ENCODE measurements around the gene PPCS. TPM values are rescaled to one million over a fixed set of nuclear protein-coding genes. Genes with fewer than 3 reads are reported as not detected.

The PPCS gene
- total and polyA plus RNA-seq, 2 donors (not counting 1 experiment from before 2014, with no cell fraction given): 39.3 to 40.3 TPM

GRCh38 chr1:42453386-42453785 lies 3.0 kb upstream of the PPCS start:
- peak in 1 of 2 donors; percentile 25 for DNase-seq (ENCODE audit: low read depth in 2 of 2)
- H3K4me2 ChIP-seq (ENCODE audit: extremely low read depth, insufficient read depth, low read length): no peak overlapping the region
- H3K27me3 ChIP-seq (ENCODE audit: control insufficient read depth, insufficient read depth, low read length): no peaks in the 10 kb centered on the region
- H2AFZ ChIP-seq (ENCODE audit: low read length): no peak overlapping the region
- no peaks in the 10 kb centered on the region for H3K36me3 ChIP-seq (ENCODE audit: control insufficient read depth, insufficient read depth, low read length)
- no peak overlapping the region for H3K9ac ChIP-seq (ENCODE audit: insufficient read depth, low read length)
- H4K20me1 ChIP-seq (ENCODE audit: control insufficient read depth, extremely low read depth, insufficient read depth, low read length): no peaks in the 10 kb centered on the region
- no peaks in the 10 kb centered on the region for H3K9me3 ChIP-seq (ENCODE audit: control insufficient read depth, insufficient read depth, low read depth, low read length)
- TF ChIP-seq CTCF (conservative IDR thresholded peaks at IDR 0.05 in 1 of 2, IDR thresholded peaks at IDR 0.05 in 1 of 2; ENCODE audit: low read depth in 1 of 2, low read length in 2 of 2) (no peak), EZH2 (IDR thresholded peaks at IDR 0.05; ENCODE audit: low read length, missing control alignments) (no peak)
- H3K27ac ChIP-seq (ENCODE audit: insufficient read depth, low read length): no peak overlapping the region
- H3K4me1 ChIP-seq (ENCODE audit: control insufficient read depth, extremely low read depth, insufficient read depth, low read length): peaks cover 2% of the 10 kb centered on the region
- H3K4me3 ChIP-seq (replicated peaks in 1 of 4; ENCODE audit: control extremely low read depth in 1 of 4, insufficient read depth in 1 of 4, low read depth in 3 of 4, low read length in 4 of 4): no peak overlapping the region
- no peaks in the 10 kb centered on the region for H3K79me2 ChIP-seq (ENCODE audit: control insufficient read depth, insufficient read depth, low read length)

- Histone ChIP-seq H3K79me2 (ENCODE audit: control insufficient read depth, insufficient read depth, low read length) (no peaks in the 10 kb centered on the region), H3K4me3 (replicated peaks in 1 of 4; ENCODE audit: control extremely low read depth in 1 of 4, insufficient read depth in 1 of 4, low read depth in 3 of 4, low read length in 4 of 4) (no peak overlapping the region), H3K4me1 (ENCODE audit: control insufficient read depth, extremely low read depth, insufficient read depth, low read length) (peaks cover 2% of the 10 kb centered on the region), H3K4me2 (ENCODE audit: extremely low read depth, insufficient read depth, low read length) (no peak overlapping the region), H3K36me3 (ENCODE audit: control insufficient read depth, insufficient read depth, low read length) (no peaks in the 10 kb centered on the region), H2AFZ (ENCODE audit: low read length) (no peak overlapping the region), H3K27me3 (ENCODE audit: control insufficient read depth, insufficient read depth, low read length) (no peaks in the 10 kb centered on the region), H4K20me1 (ENCODE audit: control insufficient read depth, extremely low read depth, insufficient read depth, low read length) (no peaks in the 10 kb centered on the region), H3K9me3 (ENCODE audit: control insufficient read depth, insufficient read depth, low read depth, low read length) (no peaks in the 10 kb centered on the region), H3K27ac (ENCODE audit: insufficient read depth, low read length) (no peak overlapping the region), H3K9ac (ENCODE audit: insufficient read depth, low read length) (no peak overlapping the region)
- no peak for DNase-seq (ENCODE audit: low read depth in 2 of 2)
- TF ChIP-seq CTCF (conservative IDR thresholded peaks at IDR 0.05 in 1 of 2, IDR thresholded peaks at IDR 0.05 in 1 of 2; ENCODE audit: low read depth in 1 of 2, low read length in 2 of 2) (no peak), EZH2 (IDR thresholded peaks at IDR 0.05; ENCODE audit: low read length, missing control alignments) (no peak)
Observed at GRCh38 chr1:42454403-42454802, 1.9 kb upstream of the PPCS start.

GRCh38 chr1:42456754-42457089 lies 379 bp downstream of the PPCS start:
- H4K20me1 ChIP-seq (ENCODE audit: control insufficient read depth, extremely low read depth, insufficient read depth, low read length): no peaks in the 10 kb centered on the region
- H3K4me1 ChIP-seq (ENCODE audit: control insufficient read depth, extremely low read depth, insufficient read depth, low read length): peaks cover 2% of the 10 kb centered on the region
- peak overlapping the region; percentile 91 for H3K4me2 ChIP-seq (ENCODE audit: extremely low read depth, insufficient read depth, low read length)
- H3K36me3 ChIP-seq (ENCODE audit: control insufficient read depth, insufficient read depth, low read length): no peaks in the 10 kb centered on the region
- peak overlapping the region; percentile 99 for H2AFZ ChIP-seq (ENCODE audit: low read length)
- TF ChIP-seq EZH2 (IDR thresholded peaks at IDR 0.05; ENCODE audit: low read length, missing control alignments): no peak
- DNase-seq (ENCODE audit: low read depth in 2 of 2): peak; percentile 65
- H3K27ac ChIP-seq (ENCODE audit: insufficient read depth, low read length): peak overlapping the region; percentile 81
- no peaks in the 10 kb centered on the region for H3K9me3 ChIP-seq (ENCODE audit: control insufficient read depth, insufficient read depth, low read depth, low read length)
- no peaks in the 10 kb centered on the region for H3K27me3 ChIP-seq (ENCODE audit: control insufficient read depth, insufficient read depth, low read length)
- H3K79me2 ChIP-seq (ENCODE audit: control insufficient read depth, insufficient read depth, low read length): no peaks in the 10 kb centered on the region
- H3K4me3 ChIP-seq (replicated peaks in 1 of 4; ENCODE audit: control extremely low read depth in 1 of 4, insufficient read depth in 1 of 4, low read depth in 3 of 4, low read length in 4 of 4): peak overlapping the region; percentile 59 to 85 (median 71)
- peak overlapping the region; percentile 88 for H3K9ac ChIP-seq (ENCODE audit: insufficient read depth, low read length)
